HEK293 (cell line): Measurements from ENCODE around the gene PKP2.

Source experiments
- CTCF ChIA-PET: fragments of 350-600 bp; formaldehyde crosslinking; extraction: SDS; loops from one replicate; lab custom pipeline; 2021; ENCODE audit warnings: antibody characterized with exemption; lab: Yijun Ruan, JAX
- POLR2A ChIA-PET: fragments of 300-600 bp; formaldehyde crosslinking; extraction: SDS; loops from one replicate; lab custom pipeline; 2020; ENCODE audit warnings: antibody characterized with exemption, inconsistent platforms; lab: Yijun Ruan, JAX
- H3K27ac ChIP-seq: fragments of 200-500 bp; sonication (Bioruptor generic); 2 replicates; pipeline ENCODE4 v1.5.1; 2014; ENCODE audit warnings: low read depth, low read length, control low read depth, inconsistent platforms; ENCODE audit errors: extremely low read depth
- H3K36me3 ChIP-seq, 2 experiments: fragments of 200-500 bp in 1 of 2; sonication (Bioruptor generic) in 1 of 2; 1 replicate in 1 of 2; 2 replicates in 1 of 2; pipeline ENCODE4 v1.5.1; 2014 to 2017; ENCODE audit warnings: inconsistent platforms in 2 of 2, low read length in 2 of 2; ENCODE audit not compliant: control insufficient read depth in 2 of 2, insufficient read depth in 1 of 2
- H3K4me1 ChIP-seq: fragments of 200-500 bp; sonication (Bioruptor generic); 2 replicates; pipeline ENCODE4 v1.5.1; 2014; ENCODE audit warnings: mild to moderate bottlenecking, low read length, inconsistent platforms; ENCODE audit not compliant: control insufficient read depth, insufficient read depth
- H3K4me3 ChIP-seq: 2 replicates; pipeline ENCODE4 v1.5.1; 2011; ENCODE audit warnings: low read depth, mild to moderate bottlenecking, control low read depth, low read length, moderate library complexity
- H3K9me3 ChIP-seq: fragments of 200-500 bp; sonication (Bioruptor generic); 2 replicates; pipeline ENCODE4 v1.5.1; 2014; ENCODE audit warnings: low read depth, low read length, inconsistent platforms; ENCODE audit not compliant: control insufficient read depth, insufficient read depth
- ATF2 ChIP-seq: fragments of 450-650 bp; formaldehyde crosslinking; IDR thresholded peaks from 2 replicates; pipeline ENCODE4 v1.5.1; 2016; ENCODE audit warnings: missing biosample characterization, missing genetic modification characterization, low read depth
- PRDM2 ChIP-seq: fragments of 450-650 bp; formaldehyde crosslinking; IDR thresholded peaks from 2 replicates; pipeline ENCODE4 v1.5.1; 2016; ENCODE audit warnings: missing biosample characterization, missing genetic modification characterization, borderline replicate concordance
- PRDM6 ChIP-seq: fragments of 450-650 bp; formaldehyde crosslinking; IDR thresholded peaks from 2 replicates; pipeline ENCODE4 v1.5.1; 2017; ENCODE audit warnings: missing biosample characterization, missing genetic modification characterization
- ZBTB44 ChIP-seq: fragments of 450-650 bp; IDR thresholded peaks from 2 replicates; pipeline ENCODE4 v1.5.1; 2018; ENCODE audit warnings: missing biosample characterization, mild to moderate bottlenecking, missing genetic modification characterization
- ZNF112 ChIP-seq: fragments of 450-650 bp; formaldehyde crosslinking; IDR thresholded peaks from 2 replicates; pipeline ENCODE4 v1.5.0; 2017; ENCODE audit warnings: missing biosample characterization, missing genetic modification characterization
- ZNF155 ChIP-seq: fragments of 450-650 bp; formaldehyde crosslinking; IDR thresholded peaks from 2 replicates; pipeline ENCODE4 v1.5.1; 2016; ENCODE audit warnings: missing biosample characterization, missing genetic modification characterization
- ZNF18 ChIP-seq: fragments of 450-650 bp; formaldehyde crosslinking; IDR thresholded peaks from 2 replicates; pipeline ENCODE4 v1.5.1; 2016; ENCODE audit warnings: missing biosample characterization, missing genetic modification characterization
- ZNF184 ChIP-seq: fragments of 450-650 bp; IDR thresholded peaks from 2 replicates; pipeline ENCODE4 v1.5.1; 2018; ENCODE audit warnings: missing biosample characterization, mild to moderate bottlenecking, missing genetic modification characterization
- ZNF211 ChIP-seq: fragments of 450-650 bp; formaldehyde crosslinking; IDR thresholded peaks from 2 replicates; pipeline ENCODE4 v1.5.1; 2016; ENCODE audit warnings: low read depth, missing biosample characterization, missing genetic modification characterization
- ZNF239 ChIP-seq: fragments of 450-650 bp; formaldehyde crosslinking; IDR thresholded peaks from 2 replicates; pipeline ENCODE4 v1.5.1; 2016; ENCODE audit warnings: missing biosample characterization, missing genetic modification characterization
- ZNF26 ChIP-seq: fragments of 450-650 bp; formaldehyde crosslinking; IDR thresholded peaks from 2 replicates; pipeline ENCODE4 v1.5.1; 2016; ENCODE audit warnings: missing biosample characterization, missing genetic modification characterization
- ZNF266 ChIP-seq: fragments of 450-650 bp; formaldehyde crosslinking; IDR thresholded peaks from 2 replicates; pipeline ENCODE4 v1.5.1; 2016; ENCODE audit warnings: missing biosample characterization, missing genetic modification characterization, low read depth
- ZNF324 ChIP-seq: fragments of 450-650 bp; formaldehyde crosslinking; IDR thresholded peaks from 2 replicates; pipeline ENCODE4 v1.5.1; 2016; ENCODE audit warnings: missing biosample characterization, missing genetic modification characterization
- ZNF398 ChIP-seq: fragments of 450-650 bp; formaldehyde crosslinking; IDR thresholded peaks from 2 replicates; pipeline ENCODE4 v1.5.1; 2017; ENCODE audit warnings: missing biosample characterization, missing genetic modification characterization
- ZNF416 ChIP-seq: fragments of 450-650 bp; formaldehyde crosslinking; IDR thresholded peaks from 2 replicates; pipeline ENCODE4 v1.5.1; 2016; ENCODE audit warnings: missing biosample characterization, missing genetic modification characterization
- ZNF560 ChIP-seq: fragments of 450-650 bp; formaldehyde crosslinking; IDR thresholded peaks from 2 replicates; pipeline ENCODE4 v1.5.1; 2017; ENCODE audit warnings: missing biosample characterization, missing genetic modification characterization, borderline replicate concordance

PKP2 gene

GRCh38 chr12:32903763-32904162 lies 7.2 kb upstream of the PKP2 start:
- no peak overlapping the region for H3K27ac ChIP-seq
- peaks cover 17% of the 10 kb centered on the region for H3K4me1 ChIP-seq
- no peak overlapping the region for H3K4me3 ChIP-seq
- ChIA-PET CTCF (interaction anchor here (0.5 to 2.1 kb wide), 3 partner anchors 15 to 518 kb away, joined by 3 to 11 read pairs (median 4); partner anchors contain the start of gene YARS2), POLR2A (no interaction called here)
- no peak for TF ChIP-seq ZNF18
- peak; percentile 27; the same call in 1 of the 2 replicates for TF ChIP-seq PRDM6 (tag by site-specific recombination)
- H3K36me3 ChIP-seq = no peaks in the 10 kb centered on the region
- H3K9me3 ChIP-seq = no peaks in the 10 kb centered on the region

GRCh38 chr12:32903318-32903717 lies 6.7 kb upstream of the PKP2 start:
- H3K9me3 ChIP-seq = no peaks in the 10 kb centered on the region
- H3K4me3 ChIP-seq = no peak overlapping the region
- POLR2A ChIA-PET = no interaction called here
- CTCF ChIA-PET = interaction anchor here (0.5 to 2.1 kb wide), 3 partner anchors 147 to 518 kb away, joined by 3 to 11 read pairs (median 3); partner anchors contain the start of gene YARS2
- peaks cover 21% of the 10 kb centered on the region for H3K4me1 ChIP-seq
- H3K36me3 ChIP-seq = no peaks in the 10 kb centered on the region
- H3K27ac ChIP-seq = no peak overlapping the region
- TF ChIP-seq ZBTB44 (no peak), ZNF112 (no peak), ZNF324 (no peak), ZNF416 (tag by site-specific recombination) (no peak), ZNF155 (tag by site-specific recombination) (no peak), ZNF560 (no peak), ZNF184 (tag by site-specific recombination) (no peak), PRDM2 (tag by site-specific recombination) (no peak), ZNF398 (tag by site-specific recombination) (no peak), ZNF266 (no peak), ZNF239 (tag by site-specific recombination) (no peak), ZNF211 (tag by site-specific recombination) (no peak), ZNF26 (tag by site-specific recombination) (no peak), ATF2 (tag by site-specific recombination) (no peak)
